H9 (cell line): Measurements from ENCODE around the gene SPCS3. TPM values are rescaled to one million over a fixed set of nuclear protein-coding genes. Genes with fewer than 3 reads are reported as not detected.

Experiments
- DNase-seq: peaks from one replicate; pipeline ENCODE4 v3.0.0-alpha.2; 2017
- H2AFZ ChIP-seq: one replicate; pipeline ENCODE4 v1.6.1; 2013; ENCODE audit warnings: mild to moderate bottlenecking, low read length, control low read depth, moderate library complexity
- H2AK5ac ChIP-seq: 2 replicates; pipeline ENCODE4 v1.6.1; 2013; ENCODE audit warnings: low read length, control low read depth, mixed read lengths; ENCODE audit not compliant: insufficient read length
- H2BK120ac ChIP-seq: one replicate; pipeline ENCODE4 v1.6.1; 2013; ENCODE audit warnings: low read depth, mild to moderate bottlenecking, low read length, control low read depth, inconsistent platforms; ENCODE audit not compliant: poor library complexity, severe bottlenecking
- H2BK12ac ChIP-seq: 2 replicates; pipeline ENCODE4 v1.6.1; 2013; ENCODE audit warnings: low read length, control low read depth, mixed read lengths, low read depth; ENCODE audit not compliant: insufficient read length
- H2BK15ac ChIP-seq: 2 replicates; pipeline ENCODE4 v1.6.1; 2013; ENCODE audit warnings: low read depth, low read length, control low read depth
- H2BK20ac ChIP-seq: one replicate; pipeline ENCODE4 v1.6.1; 2013; ENCODE audit warnings: low read depth, mild to moderate bottlenecking, low read length, control low read depth, inconsistent platforms; ENCODE audit not compliant: poor library complexity, severe bottlenecking
- H2BK5ac ChIP-seq: 2 replicates; pipeline ENCODE4 v1.6.1; 2013; ENCODE audit warnings: low read length, control low read depth, mixed read lengths; ENCODE audit not compliant: insufficient read length
- H3K14ac ChIP-seq: 2 replicates; pipeline ENCODE4 v1.6.1; 2013; ENCODE audit warnings: low read length, control low read depth; ENCODE audit not compliant: insufficient read depth
- H3K18ac ChIP-seq: 2 replicates; pipeline ENCODE4 v1.6.1; 2013; ENCODE audit warnings: low read depth, mild to moderate bottlenecking, mixed read lengths, low read length, control low read depth; ENCODE audit not compliant: insufficient read length
- H3K23ac ChIP-seq: 2 replicates; pipeline ENCODE4 v1.6.1; 2013; ENCODE audit warnings: low read length, control low read depth, mixed read lengths, low read depth; ENCODE audit not compliant: insufficient read length
- H3K23me2 ChIP-seq: 2 replicates; pipeline ENCODE4 v1.6.1; 2013; ENCODE audit warnings: low read depth, mild to moderate bottlenecking, mixed read lengths, low read length, control low read depth; ENCODE audit not compliant: insufficient read length, poor library complexity, severe bottlenecking
- H3K27ac ChIP-seq: 2 replicates; pipeline ENCODE4 v1.5.1; 2013; ENCODE audit warnings: low read length, control low read depth, mixed read lengths, low read depth; ENCODE audit not compliant: insufficient read length
- H3K27me3 ChIP-seq: 2 replicates; pipeline ENCODE4 v1.6.1; 2013; ENCODE audit warnings: low read length, control low read depth, inconsistent platforms; ENCODE audit not compliant: insufficient read depth
- H3K4ac ChIP-seq: 2 replicates; pipeline ENCODE4 v1.6.1; 2013; ENCODE audit warnings: low read depth, mild to moderate bottlenecking, control low read depth, inconsistent platforms, low read length, moderate library complexity
- H3K4me1 ChIP-seq: 2 replicates; pipeline ENCODE4 v1.6.1; 2013; ENCODE audit warnings: low read length, control low read depth, inconsistent platforms; ENCODE audit not compliant: insufficient read depth
- H3K4me2 ChIP-seq: 2 replicates; pipeline ENCODE4 v1.6.1; 2013; ENCODE audit warnings: low read length, control low read depth, mixed read lengths; ENCODE audit not compliant: insufficient read length, insufficient read depth
- H3K56ac ChIP-seq: 2 replicates; pipeline ENCODE4 v1.6.1; 2013; ENCODE audit warnings: low read depth, mild to moderate bottlenecking, mixed read lengths, low read length, control low read depth; ENCODE audit not compliant: insufficient read length
- H3K79me1 ChIP-seq: 2 replicates; pipeline ENCODE4 v1.6.1; 2013; ENCODE audit warnings: low read depth, mild to moderate bottlenecking, moderate library complexity, low read length, control low read depth, inconsistent platforms; ENCODE audit not compliant: insufficient read depth, poor library complexity, severe bottlenecking
- H3K79me2 ChIP-seq: 2 replicates; pipeline ENCODE4 v1.6.1; 2013; ENCODE audit warnings: low read length, control low read depth, inconsistent platforms; ENCODE audit not compliant: insufficient read depth
- H3K9ac ChIP-seq: 2 replicates; pipeline ENCODE4 v1.6.1; 2013; ENCODE audit warnings: low read length, control low read depth, mixed read lengths; ENCODE audit not compliant: insufficient read length; ENCODE audit errors: extremely low read depth
- H3K9me3 ChIP-seq: one replicate; pipeline ENCODE4 v1.6.1; 2013; ENCODE audit warnings: low read depth, low read length, inconsistent platforms; ENCODE audit not compliant: control insufficient read depth
- H3T11ph ChIP-seq: one replicate; pipeline ENCODE4 v1.6.1; 2013; ENCODE audit warnings: mild to moderate bottlenecking, low read length, control low read depth, inconsistent platforms
- H4K20me1 ChIP-seq: one replicate; pipeline ENCODE4 v1.6.1; 2013; ENCODE audit not compliant: control insufficient read depth, insufficient read length, insufficient read depth
- H4K5ac ChIP-seq: 2 replicates; pipeline ENCODE4 v1.6.1; 2013; ENCODE audit warnings: low read depth, mild to moderate bottlenecking, mixed read lengths, low read length, control low read depth; ENCODE audit not compliant: insufficient read length
- H4K8ac ChIP-seq: replicated peaks from 2 replicates; pipeline ENCODE4 v1.6.1; 2013; ENCODE audit warnings: low read length, control low read depth, mixed read lengths, low read depth; ENCODE audit not compliant: insufficient read length
- H4K91ac ChIP-seq: 2 replicates; pipeline ENCODE4 v1.6.1; 2013; ENCODE audit warnings: low read depth, mild to moderate bottlenecking, moderate library complexity, mixed read lengths, low read length, control low read depth; ENCODE audit not compliant: insufficient read length
- H3K27ac Mint-ChIP-seq, 3 experiments: 2 replicates in 2 of 3; 3 replicates in 1 of 3; pipeline ENCODE4 v1.8.0; 2020 to 2021; ENCODE audit warnings: mixed read lengths in 3 of 3, mild to moderate bottlenecking in 1 of 3, moderate library complexity in 1 of 3
- H3K27me3 Mint-ChIP-seq: 2 replicates; pipeline ENCODE4 v1.8.0; 2021; ENCODE audit warnings: low read depth, mild to moderate bottlenecking, moderate library complexity, mixed read lengths
- H3K36me3 Mint-ChIP-seq, 3 experiments: 2 replicates in 2 of 3; 3 replicates in 1 of 3; pipeline ENCODE4 v1.8.0; 2020 to 2021; ENCODE audit warnings: low read depth in 3 of 3, mixed read lengths in 3 of 3; ENCODE audit not compliant: insufficient read depth in 1 of 3
- H3K4me1 Mint-ChIP-seq, 2 experiments: 2 replicates each; pipeline ENCODE4 v1.8.0; 2020; ENCODE audit warnings: mixed read lengths in 2 of 2
- H3K4me3 Mint-ChIP-seq, 2 experiments: 2 replicates in 1 of 2; 3 replicates in 1 of 2; pipeline ENCODE4 v1.8.0; 2020 to 2021; ENCODE audit warnings: mild to moderate bottlenecking in 2 of 2, mixed read lengths in 2 of 2, moderate library complexity in 1 of 2
- H3K9me3 Mint-ChIP-seq, 2 experiments: 2 replicates in 1 of 2; 3 replicates in 1 of 2; pipeline ENCODE4 v1.8.0; 2020; ENCODE audit warnings: mild to moderate bottlenecking in 2 of 2, mixed read lengths in 2 of 2, moderate library complexity in 1 of 2
- WGBS: extraction: QIAGEN DNeasy Blood & Tissue Kit; methylation state at CpG from one replicate; pipeline ENCODE4 v1.1.7; 2013; ENCODE audit warnings: missing lambda C conversion rate, low lambda C conversion rate, mixed read lengths; ENCODE audit not compliant: insufficient read length; ENCODE audit errors: extremely low coverage; 5-methylcytosine and 5-hydroxymethylcytosine counted together
- total RNA-seq: library from RNA; stranded (reverse); gene quantifications from 2 replicates; pipeline ENCODE4 v1.2.1, GENCODE V29; 2021
- TF ChIP-seq, protein P1 (sequence below): fragments of 200-600 bp; sonication (generic); conservative IDR thresholded peaks from 3 replicates; pipeline ENCODE4 v1.8.0; 2021; ENCODE audit warnings: antibody characterized with exemption, mild to moderate bottlenecking

SPCS3 gene
- total RNA-seq, 1 experiment from 2014 or later: 113 TPM

DNA sequence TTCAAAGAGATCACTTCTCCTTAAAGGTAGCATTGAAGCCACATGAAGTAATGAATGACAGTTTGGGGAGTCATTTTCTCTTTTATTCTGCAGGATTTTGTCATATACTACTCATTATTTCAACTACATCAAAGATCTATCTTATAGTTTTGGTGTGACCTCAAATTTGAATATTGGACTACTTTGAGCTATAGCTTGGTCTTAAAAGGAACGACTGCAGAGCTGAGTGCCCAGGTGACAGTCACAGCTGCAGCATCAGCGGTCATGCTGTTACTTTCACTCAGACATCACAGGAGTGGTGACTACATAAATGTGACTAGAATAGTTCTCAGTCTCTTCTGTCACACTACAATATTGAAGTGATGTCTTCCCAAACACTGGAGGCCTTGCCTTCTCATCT lies 10.7 kb upstream of the SPCS3 start:
- H3K9me3 Mint-ChIP-seq: no peaks in the 10 kb centered on the region
- H3K4me1 Mint-ChIP-seq: peaks cover 6% of the 10 kb centered on the region in 2 experiments
- no peaks in the 10 kb centered on the region for H3K4me1 ChIP-seq
- H3K27ac ChIP-seq: no peak overlapping the region
- TF ChIP-seq, protein P1, sequence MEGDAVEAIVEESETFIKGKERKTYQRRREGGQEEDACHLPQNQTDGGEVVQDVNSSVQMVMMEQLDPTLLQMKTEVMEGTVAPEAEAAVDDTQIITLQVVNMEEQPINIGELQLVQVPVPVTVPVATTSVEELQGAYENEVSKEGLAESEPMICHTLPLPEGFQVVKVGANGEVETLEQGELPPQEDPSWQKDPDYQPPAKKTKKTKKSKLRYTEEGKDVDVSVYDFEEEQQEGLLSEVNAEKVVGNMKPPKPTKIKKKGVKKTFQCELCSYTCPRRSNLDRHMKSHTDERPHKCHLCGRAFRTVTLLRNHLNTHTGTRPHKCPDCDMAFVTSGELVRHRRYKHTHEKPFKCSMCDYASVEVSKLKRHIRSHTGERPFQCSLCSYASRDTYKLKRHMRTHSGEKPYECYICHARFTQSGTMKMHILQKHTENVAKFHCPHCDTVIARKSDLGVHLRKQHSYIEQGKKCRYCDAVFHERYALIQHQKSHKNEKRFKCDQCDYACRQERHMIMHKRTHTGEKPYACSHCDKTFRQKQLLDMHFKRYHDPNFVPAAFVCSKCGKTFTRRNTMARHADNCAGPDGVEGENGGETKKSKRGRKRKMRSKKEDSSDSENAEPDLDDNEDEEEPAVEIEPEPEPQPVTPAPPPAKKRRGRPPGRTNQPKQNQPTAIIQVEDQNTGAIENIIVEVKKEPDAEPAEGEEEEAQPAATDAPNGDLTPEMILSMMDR: no peak
- no peak overlapping the region for H4K5ac ChIP-seq
- H4K8ac ChIP-seq: no peak overlapping the region
- no peak overlapping the region for H2BK120ac ChIP-seq
- no peak overlapping the region for H3K56ac ChIP-seq
- no peak overlapping the region for H3K23ac ChIP-seq
- no peak overlapping the region for H2BK20ac ChIP-seq
- H3K4ac ChIP-seq: no peak overlapping the region
- H3K14ac ChIP-seq: no peak overlapping the region
- no peaks in the 10 kb centered on the region for H3K79me2 ChIP-seq
- no peak overlapping the region for H2BK12ac ChIP-seq
- no peak for DNase-seq
- no peaks in the 10 kb centered on the region for H3K79me1 ChIP-seq
- peaks cover 34% of the 10 kb centered on the region for H3K27me3 Mint-ChIP-seq
- no CpG with 5 or more reads among the region's 2 CpGs for WGBS
- no peak overlapping the region for H2BK15ac ChIP-seq
- no peak overlapping the region for H2AK5ac ChIP-seq
- no peaks in the 10 kb centered on the region for H3K36me3 Mint-ChIP-seq
- no peak overlapping the region for H3K9ac ChIP-seq
- H3K4me2 ChIP-seq: no peak overlapping the region
- no peak overlapping the region for H3K27ac Mint-ChIP-seq
- H4K20me1 ChIP-seq: no peaks in the 10 kb centered on the region
- no peak overlapping the region for H3K4me3 Mint-ChIP-seq
- peaks cover 8% of the 10 kb centered on the region; the same call in 1 of the 2 replicates for H3K27me3 ChIP-seq
- H2AFZ ChIP-seq: no peak overlapping the region
- no peak overlapping the region for H3T11ph ChIP-seq
- no peak overlapping the region for H4K91ac ChIP-seq
- H3K23me2 ChIP-seq: no peaks in the 10 kb centered on the region
- no peaks in the 10 kb centered on the region for H3K9me3 ChIP-seq
- H3K18ac ChIP-seq: no peak overlapping the region
- H2BK5ac ChIP-seq: no peak overlapping the region
